HepG2 (cell line): ENCODE measurements around the gene PIK3C3. TPM values are rescaled to one million over a fixed set of nuclear protein-coding genes. Genes with fewer than 3 reads are reported as not detected.
A peak's percentile ranks its signal among the peaks of the same experiment; 100 is the strongest.

Source experiments
- ATAC-seq: fragments of 200-7000 bp; cut with Tn5 transposase; 3 replicates; pipeline ENCODE4 v1.9.1; 2020; ENCODE audit warnings: mild to moderate bottlenecking, moderate library complexity
- BruUV-seq: library from RNA; stranded (reverse); fragments of 400-500 nt; replicated peaks from 2 replicates; lab custom pipeline; 2021; lab: Mats Ljungman, UMichigan
- CTCF ChIA-PET: fragments of 300-600 bp; formaldehyde crosslinking; extraction: SDS; loops from one replicate; lab custom pipeline; 2021; ENCODE audit warnings: low total read pairs, inconsistent platforms, low intra/inter-chr PET ratio; lab: Yijun Ruan, JAX
- POLR2A ChIA-PET: fragments of 350-600 bp; sonication (Branson Sonifier 250); formaldehyde crosslinking; loops from one replicate; lab custom pipeline; 2020; ENCODE audit warnings: antibody characterized with exemption, inconsistent platforms; lab: Yijun Ruan, JAX
- DNase-seq: peaks from one replicate; pipeline ENCODE4 v3.0.0-alpha.2; 2015; ENCODE audit warnings: low spot score
- FAIRE-seq: peaks from 3 replicates; lab custom pipeline; 2011; peaks lifted over from hg19 to GRCh38; lab: Jason Lieb, UNC
- H2AFZ ChIP-seq: one replicate; pipeline ENCODE4 v1.6.1; 2011; ENCODE audit warnings: low read length, inconsistent platforms
- H3K27ac ChIP-seq: fragments of 300-600 bp; 3 replicates; pipeline ENCODE4 v1.8.0; 2011; ENCODE audit warnings: mixed run types, mild to moderate bottlenecking, mixed read lengths, low read length, inconsistent platforms; ENCODE audit not compliant: insufficient read depth; ENCODE audit errors: extremely low read length
- H3K27me3 ChIP-seq, 2 experiments: fragments of 200-600 bp in 1 of 2; 2 replicates in 1 of 2; 3 replicates in 1 of 2; pipeline versions ENCODE4 v1.6.0 to v1.8.0; 2011; ENCODE audit warnings: low read length in 2 of 2, mild to moderate bottlenecking in 2 of 2, moderate library complexity in 2 of 2, inconsistent platforms in 1 of 2; ENCODE audit not compliant: insufficient read depth in 2 of 2, control insufficient read depth in 1 of 2
- H3K36me3 ChIP-seq, 2 experiments: fragments of 200-600 bp in 1 of 2; replicated peaks in 1 of 2; 2 replicates in 1 of 2; 3 replicates in 1 of 2; pipeline versions ENCODE4 v1.5.1 to v1.8.0; 2011; ENCODE audit warnings: low read length in 2 of 2, inconsistent platforms in 1 of 2; ENCODE audit not compliant: insufficient read depth in 2 of 2, control insufficient read depth in 1 of 2
- H3K4me1 ChIP-seq: 2 replicates; pipeline ENCODE4 v1.5.1; 2012; ENCODE audit warnings: low read length, inconsistent platforms; ENCODE audit not compliant: insufficient read depth
- H3K4me2 ChIP-seq: 2 replicates; pipeline ENCODE4 v1.6.0; 2011; ENCODE audit warnings: low read depth, low read length, inconsistent platforms
- H3K4me3 ChIP-seq, 3 experiments: fragments of 200-600 bp in 1 of 3; sonication (generic), shearing (Covaris generic) in 1 of 3; replicated peaks in 1 of 3; 2 replicates each; pipeline ENCODE4 v1.5.1; 2011 to 2016; ENCODE audit warnings: low read length in 3 of 3, inconsistent platforms in 2 of 3, low read depth in 2 of 3, mild to moderate bottlenecking in 2 of 3, control low read depth in 1 of 3, mixed read lengths in 1 of 3; ENCODE audit not compliant: insufficient read depth in 1 of 3
- H3K79me2 ChIP-seq: one replicate; pipeline ENCODE4 v1.6.1; 2011; ENCODE audit warnings: low read length, inconsistent platforms; ENCODE audit not compliant: insufficient read depth
- H3K9ac ChIP-seq: 2 replicates; pipeline ENCODE4 v1.6.0; 2011; ENCODE audit warnings: mild to moderate bottlenecking, low read depth, low read length, inconsistent platforms; ENCODE audit not compliant: insufficient read depth
- H3K9me3 ChIP-seq: 2 replicates; pipeline ENCODE4 v1.5.1; 2012; ENCODE audit warnings: mild to moderate bottlenecking, low read length
- H4K20me1 ChIP-seq: 2 replicates; pipeline ENCODE4 v1.6.0; 2011; ENCODE audit warnings: inconsistent platforms, mild to moderate bottlenecking, low read length, moderate library complexity; ENCODE audit not compliant: insufficient read depth
- MAX ChIP-seq: IDR thresholded peaks from 2 replicates; pipeline ENCODE4 v1.6.1; 2012; ENCODE audit warnings: inconsistent platforms
- MTA1 ChIP-seq: sonication (generic); formaldehyde crosslinking; IDR thresholded peaks from 2 replicates; pipeline ENCODE4 v1.4.0; 2020; ENCODE audit warnings: missing genetic modification reagents, mild to moderate bottlenecking, borderline replicate concordance
- NONO ChIP-seq, 2 experiments: fragments of 450-650 bp in 1 of 2; sonication (generic) in 1 of 2; formaldehyde crosslinking in 1 of 2; IDR thresholded peaks in 1 of 2; conservative IDR thresholded peaks in 1 of 2; 2 replicates each; pipeline versions ENCODE4 v1.6.1 to v1.8.0; 2017 to 2022; ENCODE audit warnings: mild to moderate bottlenecking in 1 of 2, missing genetic modification reagents in 1 of 2, moderate library complexity in 1 of 2
- ZNF331 ChIP-seq: sonication (generic); formaldehyde crosslinking; IDR thresholded peaks from 2 replicates; pipeline ENCODE4 v1.4.0; 2020; ENCODE audit warnings: missing genetic modification reagents
- ZNF430 ChIP-seq: sonication (generic); formaldehyde crosslinking; IDR thresholded peaks from 2 replicates; pipeline ENCODE4 v1.9.0; 2021; ENCODE audit warnings: mild to moderate bottlenecking, missing genetic modification reagents
- WGBS: methylation state at CpG from one replicate; pipeline ENCODE4 v1.1.6; 2017; ENCODE audit warnings: low lambda C conversion rate; 5-methylcytosine and 5-hydroxymethylcytosine counted together
- in situ Hi-C: cut with HindIII; loops from 2 replicates; pipeline ENCODE4 v1.10.0; 2017; ENCODE audit warnings: low pct_unique_long_range_greater_than_20kb; ENCODE audit not compliant: extremely low pct_ligation_motif_present
- intact Hi-C: fragments of 100-400 bp; cut with micrococcal nuclease; formaldehyde crosslinking; loops from one replicate; pipeline ENCODE4 v1.10.0; 2022; ENCODE audit not compliant: unreplicated experiment
- polyA plus RNA-seq, 8 experiments: library from polyadenylated mRNA; depleted of rRNA in 3 of 8; stranded (reverse) in 7 of 8; unstranded in 1 of 8; fragments of >200 nt; fragmentation: Illumina TruSeq in 4 of 8; extraction: Trizol in 4 of 8; gene quantifications; 2 replicates each; pipeline versions ENCODE4 v1.2.1 to v1.2.3, GENCODE V29; 2011 to 2016; ENCODE audit warnings: low read depth in 4 of 8, missing spikeins in 1 of 8, mixed read lengths in 1 of 8; ENCODE audit not compliant: insufficient read depth in 1 of 8
- total RNA-seq, 5 experiments: library from RNA; depleted of rRNA; stranded (reverse); fragments of >200 nt; fragmentation: Illumina TruSeq; extraction: Trizol; gene quantifications; 2 replicates each; pipeline ENCODE4 v1.2.3, GENCODE V29; 2016; ENCODE audit warnings: low read depth in 1 of 5
- TF ChIP-seq, protein P1 (sequence below), 2 experiments: sonication (generic) in 1 of 2; formaldehyde crosslinking in 1 of 2; IDR thresholded peaks; 2 replicates each; pipeline versions ENCODE4 v1.4.0 to v1.6.1; 2016 to 2020; ENCODE audit warnings: borderline replicate concordance in 1 of 2, low read depth in 1 of 2, mild to moderate bottlenecking in 1 of 2, missing genetic modification reagents in 1 of 2

Gene PIK3C3
- total and polyA plus RNA-seq, 2 of the 13 experiments (the other 11 are each of a cell fraction or from before 2014, with no cell fraction given) = 42.8 to 46.4 TPM

DNA sequence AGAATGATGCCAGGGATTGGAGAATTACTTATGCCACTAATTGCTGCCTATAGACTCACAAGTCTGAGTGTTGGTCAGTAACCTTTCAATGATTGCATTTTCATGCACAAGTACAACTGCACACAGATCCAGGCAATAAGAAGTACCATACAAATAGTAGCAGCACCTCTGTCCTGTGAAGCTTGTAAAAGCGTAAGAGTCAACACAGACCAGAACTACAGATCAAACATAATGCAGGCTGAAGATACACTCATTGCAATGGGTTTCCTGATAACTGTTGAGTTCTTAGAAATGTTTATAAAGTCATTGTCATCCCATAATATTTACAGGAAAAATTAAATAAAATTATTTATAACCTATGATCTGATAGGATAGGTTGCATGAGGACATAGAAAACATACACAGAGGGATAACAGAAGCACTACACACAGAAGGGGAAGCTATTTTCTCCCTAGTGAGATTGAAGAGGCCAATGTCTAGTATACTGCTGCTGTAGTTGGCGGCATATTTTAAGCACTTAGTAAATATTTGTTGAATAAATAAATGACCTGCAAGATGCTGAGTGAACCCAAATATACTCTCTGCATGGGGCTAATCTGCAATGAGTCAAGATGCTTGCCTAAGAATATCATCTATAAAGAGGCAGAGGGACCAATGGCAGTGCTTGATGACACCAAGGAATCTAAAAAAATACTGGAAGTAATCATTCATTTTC, 5.7 kb upstream of the PIK3C3 start:
- POLR2A ChIA-PET = no interaction called here
- no peaks in the 10 kb centered on the region for H3K4me1 ChIP-seq
- in situ Hi-C loops (no loop called here), intact Hi-C loops (no loop called here)
- no peaks in the 10 kb centered on the region for H3K36me3 ChIP-seq
- H3K4me3 ChIP-seq = no peak overlapping the region
- no peaks in the 10 kb centered on the region for H4K20me1 ChIP-seq
- H3K9me3 ChIP-seq = no peaks in the 10 kb centered on the region
- FAIRE-seq (no peak), DNase-seq (no peak), ATAC-seq (peak; percentile 56; the same call in 2 of the 3 replicates)
- CTCF ChIA-PET = no interaction called here
- no peaks in the 10 kb centered on the region for H3K79me2 ChIP-seq
- no TSS peak for BruUV-seq
- TF ChIP-seq MTA1 (CRISPR knock-in tag) (no peak), ZNF331 (no peak)
- no peak overlapping the region for H3K9ac ChIP-seq
- 4% methylated on average over 2 of the region's 2 CpGs for WGBS
- peaks cover 0 to 2% of the 10 kb centered on the region in 2 experiments; a peak in 2 of 5 replicates for H3K27me3 ChIP-seq
- no peak overlapping the region for H3K27ac ChIP-seq
- no peak overlapping the region for H3K4me2 ChIP-seq
- H2AFZ ChIP-seq = no peak overlapping the region

GRCh38 chr18:41955688-41956087, 654 bp downstream of the PIK3C3 start:
- no peaks in the 10 kb centered on the region for H3K9me3 ChIP-seq
- peaks cover 0 to 8% of the 10 kb centered on the region in 2 experiments; a peak in 2 of 5 replicates for H3K27me3 ChIP-seq
- peak overlapping the region; percentile 86 for H3K9ac ChIP-seq
- peak overlapping the region; percentile 73 for H3K27ac ChIP-seq
- DNase-seq = no peak
- peaks cover 3 to 10% of the 10 kb centered on the region in 2 experiments; a peak in 3 of 5 replicates for H3K36me3 ChIP-seq
- TF ChIP-seq NONO (IDR thresholded peaks at IDR 0.05) (no peak), NONO (CRISPR knock-in tag; conservative IDR thresholded peaks at IDR 0.05) (peak; percentile 7; the same call in 1 of the 2 replicates), ZNF430 (CRISPR knock-in tag) (peak; percentile 6; the same call in 1 of the 2 replicates), MAX (peak; percentile 36)
- TF ChIP-seq, protein P1, sequence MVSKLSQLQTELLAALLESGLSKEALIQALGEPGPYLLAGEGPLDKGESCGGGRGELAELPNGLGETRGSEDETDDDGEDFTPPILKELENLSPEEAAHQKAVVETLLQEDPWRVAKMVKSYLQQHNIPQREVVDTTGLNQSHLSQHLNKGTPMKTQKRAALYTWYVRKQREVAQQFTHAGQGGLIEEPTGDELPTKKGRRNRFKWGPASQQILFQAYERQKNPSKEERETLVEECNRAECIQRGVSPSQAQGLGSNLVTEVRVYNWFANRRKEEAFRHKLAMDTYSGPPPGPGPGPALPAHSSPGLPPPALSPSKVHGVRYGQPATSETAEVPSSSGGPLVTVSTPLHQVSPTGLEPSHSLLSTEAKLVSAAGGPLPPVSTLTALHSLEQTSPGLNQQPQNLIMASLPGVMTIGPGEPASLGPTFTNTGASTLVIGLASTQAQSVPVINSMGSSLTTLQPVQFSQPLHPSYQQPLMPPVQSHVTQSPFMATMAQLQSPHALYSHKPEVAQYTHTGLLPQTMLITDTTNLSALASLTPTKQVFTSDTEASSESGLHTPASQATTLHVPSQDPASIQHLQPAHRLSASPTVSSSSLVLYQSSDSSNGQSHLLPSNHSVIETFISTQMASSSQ (IDR thresholded peaks at IDR 0.05; ENCODE audit: low read depth) = no peak
- TF ChIP-seq, protein P1 (CRISPR knock-in tag; IDR thresholded peaks at IDR 0.05; ENCODE audit: borderline replicate concordance) = no peak
- FAIRE-seq = peak; percentile 23
- CTCF ChIA-PET = no interaction called here
- peaks cover 18% of the 10 kb centered on the region for H3K4me1 ChIP-seq
- POLR2A ChIA-PET = no interaction called here
- H3K4me3 ChIP-seq = peak overlapping the region; percentile 77 to 100 (median 93)
- H3K4me2 ChIP-seq = peak overlapping the region; percentile 98
- peak; percentile 54 for ATAC-seq
- intact Hi-C loops = no loop called here
- peaks cover 35% of the 10 kb centered on the region for H3K79me2 ChIP-seq
- H4K20me1 ChIP-seq = 0 out of 2 replicates have a peak, but pooled peaks cover 3% of the 10 kb centered on the region
- under 1% methylated on average over 11 of the region's 11 CpGs for WGBS
- H2AFZ ChIP-seq = no peak overlapping the region
- in situ Hi-C loops = no loop called here
- BruUV-seq = no TSS peak
